Ishikawa (cell line): Measurements from ENCODE around the gene KCNJ4.

ENCODE experiments used
- CREB1 ChIP-seq: IDR thresholded peaks from 2 replicates; pipeline ENCODE4 v1.6.1; 2012; ENCODE audit warnings: low read depth
- EGR1 ChIP-seq: IDR thresholded peaks from 2 replicates; pipeline ENCODE4 v1.6.1; 2012
- EP300 ChIP-seq: IDR thresholded peaks from 2 replicates; pipeline ENCODE4 v1.6.1; 2012; ENCODE audit warnings: borderline replicate concordance
- TEAD4 ChIP-seq: IDR thresholded peaks from 2 replicates; pipeline ENCODE4 v1.6.1; 2012
- USF1 ChIP-seq: IDR thresholded peaks from 2 replicates; pipeline ENCODE4 v1.6.1; 2012

GRCh38 chr22:38490915-38491314, 35.9 kb upstream of the KCNJ4 start:
- TF ChIP-seq TEAD4 (no peak), EGR1 (no peak), EP300 (no peak), USF1 (no peak), CREB1 (no peak)
